ENCODE measurements around the gene NDUFS6. TPM values are rescaled to one million over a fixed set of nuclear protein-coding genes. Genes with fewer than 3 reads are reported as not detected.

Gene NDUFS6
- total and polyA plus RNA-seq, 2 of the 8 experiments (the other 6 are each of a cell fraction or from before 2014, with no cell fraction given): 72.7 to 191 TPM

GRCh38 chr5:1783216-1783554, 18.0 kb upstream of the NDUFS6 start (continued):
- TF ChIP-seq CEBPB (IDR thresholded peaks at IDR 0.05; ENCODE audit: low read depth, low read length) (no peak), SIX5 (IDR thresholded peaks at IDR 0.05; ENCODE audit: low read depth, low read length) (no peak), GABPA (IDR thresholded peaks at IDR 0.05; ENCODE audit: borderline replicate concordance, insufficient read depth, low read length) (no peak), EP300 (IDR thresholded peaks at IDR 0.05; ENCODE audit: borderline replicate concordance in 1 of 2, low read depth in 2 of 2, low read length in 2 of 2) (no peak)
